Epithelial cell of proximal tubule (primary cell): ENCODE results near the gene MTM1. TPM values are rescaled to one million over a fixed set of nuclear protein-coding genes. Genes with fewer than 3 reads are reported as not detected.
A peak's percentile ranks its signal among the peaks of the same experiment; 100 is the strongest.

Experiments
- DNase-seq: peaks from one replicate; pipeline ENCODE4 v3.0.0-alpha.2; 2011; ENCODE audit warnings: low read depth
- H3K4me3 ChIP-seq: 2 replicates; pipeline ENCODE4 v1.5.1; 2011; ENCODE audit warnings: low read depth, mild to moderate bottlenecking, low read length
- CTCF ChIP-seq: conservative IDR thresholded peaks from 2 replicates; pipeline ENCODE4 v1.5.1; 2012; ENCODE audit warnings: low read depth, mild to moderate bottlenecking, low read length
- total RNA-seq: library from RNA; depleted of rRNA; stranded (reverse); fragments of >200 nt; gene quantifications from 2 replicates; pipeline ENCODE4 v1.2.3, GENCODE V29; 2015

The MTM1 gene
- total RNA-seq, 1 donor from 2014 or later = 4.1 TPM

- peak; percentile 52 for DNase-seq
- TF ChIP-seq CTCF = no peak
Observed at GRCh38 chrX:150693725-150694574, 125.5 kb downstream of the MTM1 start.

DNA sequence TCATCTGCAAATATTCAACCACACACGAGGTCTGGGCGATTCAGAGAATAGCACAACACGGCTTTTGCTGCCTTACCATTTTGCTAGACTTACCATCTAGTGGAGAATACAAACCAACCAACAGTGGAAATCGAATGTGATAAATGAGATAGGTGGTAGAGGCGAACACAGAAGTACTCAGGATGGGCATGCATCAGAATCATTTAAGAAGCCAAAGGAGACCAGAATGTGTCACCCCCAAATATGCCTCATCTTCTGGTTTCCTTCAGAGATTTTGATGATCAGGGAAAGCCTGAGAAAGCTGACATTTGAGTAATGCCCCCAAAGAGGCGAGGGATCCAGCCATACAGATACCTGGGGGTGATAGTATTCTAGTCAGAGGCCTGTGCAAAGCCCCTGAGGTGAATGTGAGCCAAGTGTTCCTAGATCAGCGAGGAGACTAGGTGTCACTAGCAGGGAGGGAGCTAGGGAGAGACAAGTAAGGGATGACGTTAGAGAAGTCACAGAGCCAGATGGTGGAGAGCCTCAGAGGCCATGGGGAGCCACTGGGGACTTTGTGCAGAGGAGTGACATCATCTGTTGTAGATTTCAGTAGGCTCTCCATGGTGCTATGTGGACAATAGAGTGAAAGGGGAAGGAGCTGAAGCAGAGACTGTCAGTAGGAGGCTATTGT lies 126.5 kb downstream of the MTM1 start:
- no peak for DNase-seq
- H3K4me3 ChIP-seq = no peak overlapping the region
- TF ChIP-seq CTCF = no peak

More at GRCh38 chrX:150693725-150694574, 125.5 kb downstream of the MTM1 start:
- peak overlapping the region; percentile 69 for H3K4me3 ChIP-seq

DNA sequence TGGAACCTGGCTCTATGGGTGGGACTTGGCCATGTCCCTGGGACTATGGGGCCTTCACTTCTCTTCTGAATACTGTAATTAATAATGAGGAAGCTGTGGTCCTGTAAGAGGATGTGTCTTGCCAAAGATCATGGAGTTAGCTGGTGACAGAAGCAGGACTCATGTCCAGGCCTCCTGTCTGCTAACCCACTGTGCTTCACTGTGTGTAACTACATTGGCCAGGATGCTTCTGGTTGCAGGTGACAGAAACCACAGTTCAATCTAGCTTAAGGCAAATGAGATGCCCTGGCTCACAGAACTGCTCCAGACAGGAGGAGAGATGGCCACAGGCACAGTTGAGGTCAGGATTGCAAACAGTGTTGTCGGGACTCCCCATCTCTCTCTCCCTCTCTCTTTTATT lies 127.9 kb downstream of the MTM1 start:
- TF ChIP-seq CTCF = no peak
- DNase-seq = no peak
- no peak overlapping the region for H3K4me3 ChIP-seq

DNA sequence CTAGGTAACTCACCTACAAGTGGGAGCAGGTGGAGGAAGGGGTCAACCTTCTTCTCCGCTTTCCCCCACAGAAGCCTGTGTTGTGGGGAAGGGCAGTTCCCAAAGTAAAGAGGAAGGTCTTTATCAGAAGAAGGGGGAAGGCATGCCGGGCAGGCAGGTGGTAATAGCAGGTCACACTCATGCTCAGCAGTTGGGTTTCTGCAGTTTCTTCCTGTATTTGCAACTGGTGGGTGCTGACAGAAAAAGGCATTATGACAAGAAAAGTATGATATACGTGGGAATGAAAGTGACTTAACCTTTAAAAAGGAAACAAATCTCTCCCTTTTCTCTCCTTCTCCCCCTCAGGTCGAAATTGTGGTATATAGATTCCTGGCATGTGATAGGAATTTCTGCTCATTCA lies 128.4 kb downstream of the MTM1 start:
- no peak for TF ChIP-seq CTCF
- no peak overlapping the region for H3K4me3 ChIP-seq
- no peak for DNase-seq

- no peak for TF ChIP-seq CTCF
- no peak overlapping the region for H3K4me3 ChIP-seq
- no peak for DNase-seq
Observed at GRCh38 chrX:150697641-150698040, 129.2 kb downstream of the MTM1 start.

- no peak for DNase-seq
- no peak for TF ChIP-seq CTCF
- no peak overlapping the region for H3K4me3 ChIP-seq
Observed at GRCh38 chrX:150698981-150699380, 130.6 kb downstream of the MTM1 start.
